Heart right ventricle (tissue), 16 donors: Measurements from ENCODE around the gene DOCK10. TPM values are rescaled to one million over a fixed set of nuclear protein-coding genes. Genes with fewer than 3 reads are reported as not detected.
A peak's percentile ranks its signal among the peaks of the same experiment; 100 is the strongest.

ENCODE experiments used
- ATAC-seq, 8 donors: fragments of 200-7000 bp; cut with Tn5 transposase; one replicate each; pipeline ENCODE4 v1.9.1; 2020; ENCODE audit warnings: mild to moderate bottlenecking in 8 of 8, moderate library complexity in 8 of 8, moderate number of reproducible peaks in 1 of 8
- DNase-seq, 2 donors: peaks; one replicate each; pipeline ENCODE4 v3.0.0-alpha.2; 2020
- H3K27ac ChIP-seq, 10 donors: fragments of 200-600 bp; sonication (generic) in 2 of 10; one replicate each; pipeline versions ENCODE4 v1.5.0 to v1.8.0; 2020 to 2022; ENCODE audit warnings: mild to moderate bottlenecking in 3 of 10
- H3K27me3 ChIP-seq, 7 donors: fragments of 200-600 bp; one replicate each; pipeline ENCODE4 v1.8.0; 2021 to 2022; ENCODE audit warnings: mild to moderate bottlenecking in 2 of 7
- H3K36me3 ChIP-seq, 9 donors: fragments of 200-600 bp; sonication (generic) in 1 of 9; one replicate each; pipeline versions ENCODE4 v1.5.0 to v1.8.0; 2020 to 2022; ENCODE audit warnings: mild to moderate bottlenecking in 2 of 9
- H3K4me1 ChIP-seq, 9 donors: fragments of 200-600 bp; sonication (generic) in 1 of 9; one replicate each; pipeline versions ENCODE4 v1.5.0 to v1.8.0; 2020 to 2022; ENCODE audit warnings: mild to moderate bottlenecking in 4 of 9
- H3K4me3 ChIP-seq, 10 donors: fragments of 200-600 bp; sonication (generic) in 2 of 10; one replicate each; pipeline versions ENCODE4 v1.5.0 to v1.8.0; 2020 to 2022; ENCODE audit warnings: mild to moderate bottlenecking in 7 of 10, moderate library complexity in 2 of 10
- H3K9me3 ChIP-seq, 11 donors: fragments of 200-600 bp in 10 of 11; sonication (generic) in 2 of 11; one replicate each; pipeline versions ENCODE4 v1.5.0 to v1.8.0; 2013 to 2022; ENCODE audit warnings: mild to moderate bottlenecking in 2 of 11, control low read depth in 1 of 11, moderate library complexity in 1 of 11
- CTCF ChIP-seq, 9 donors: fragments of 200-600 bp; sonication (generic) in 2 of 9; IDR thresholded peaks; one replicate each; pipeline versions ENCODE4 v1.5.0 to v1.8.0; 2021 to 2022; ENCODE audit warnings: antibody characterized with exemption in 9 of 9, mild to moderate bottlenecking in 5 of 9, moderate library complexity in 1 of 9
- WGBS, 2 donors: extraction: QIAGEN DNeasy Blood & Tissue Kit; methylation state at CpG; one replicate each; pipeline ENCODE4 v1.1.7; 2013; ENCODE audit warnings: inconsistent platforms in 1 of 2; 5-methylcytosine and 5-hydroxymethylcytosine counted together
- intact Hi-C, 10 donors: fragments of 100-400 bp; cut with DNase I; formaldehyde crosslinking; loops; one replicate each; pipeline versions ENCODE4 v1.11.1 to v1.14.2; 2022
- polyA plus RNA-seq, 2 donors: library from polyadenylated mRNA; stranded (reverse); fragments of 200-250 nt; gene quantifications; one replicate each; pipeline ENCODE4 v1.2.3, GENCODE V29; 2013
- total RNA-seq, 10 donors: library from RNA; stranded (reverse); fragmentation: NEBNext Ultra II Directional in 3 of 10; extraction: Animal tissue kit (Norgen Biotek cat#: 25700) in 3 of 10; gene quantifications; one replicate each; pipeline versions ENCODE4 v1.2.1 to v1.2.4, GENCODE V29; 2021 to 2023
- donor health status: Arrhythmogenic right ventricular cardiomyopathy.
- donor health status: ischemic (EF 13 %, LVEDD 7.1; RV severe dilation, severe dysfunction).
- donor health status: healthy with polysubstance abuse.
- donor health status: DM: no; HTN: yes; CAD: no.
- donor health status: DM: no; HTN: no; CAD: no.
- donor health status: ischemic (EF 25% LVEDD 6.9; RV normal size, moderate dysfunction).
- donor health status: ischemic (EF 25% LVEDD 5.7; RV mildly dilated, moderate dysfunction).
- donor health status: healthy.
- donor health status: DM: yes; HTN: yes; CAD: no.
- donor health status: Ischemic cardiomyopathy.
- donor health status: ischemic (EF 35%, LVEDD 5.7; RV mildly dilated, moderate dysfunction).
- donor health status: nonischemic (EF 11% LVEDD 7.7; RV severe dilation, severe dysfunction).
- donor health status: DM: yes; HTN: yes; CAD: no.
- donor health status: PGD.
- donor health status: ischemic (EF 29% LVEDD 5.4; RV normal size, mild dysfunction).
- donor health status: nonischemic (EF 23%, LVEDD 6.1; RV moderate dilation, normal function).

DOCK10 gene
- total and polyA plus RNA-seq, 12 donors, result 0.77 to 18.9 (median 1.4) TPM

DNA sequence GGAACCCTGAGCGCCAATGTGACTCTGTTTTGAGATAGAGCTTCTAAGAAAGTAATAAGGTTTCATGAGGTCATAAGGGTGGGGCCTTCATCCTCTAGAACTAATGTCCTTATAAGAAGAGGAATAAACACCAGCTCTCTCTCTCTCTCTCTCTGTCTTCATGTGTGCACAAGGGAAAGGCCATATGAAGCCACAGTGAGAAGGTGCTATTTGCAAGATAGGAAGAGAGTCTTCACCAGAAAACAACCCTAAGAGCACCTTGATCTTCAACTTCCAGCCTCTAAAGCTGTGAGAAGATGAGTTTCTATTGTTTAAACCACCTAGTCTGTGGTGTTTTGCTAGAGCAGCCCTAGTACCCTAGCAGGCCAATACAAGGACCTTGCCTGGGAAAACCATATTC is 55.8 kb downstream of the DOCK10 start:
- Histone ChIP-seq H3K9me3 (no peaks in the 10 kb centered on the region), H3K36me3 (no peaks in the 10 kb centered on the region), H3K4me1 (peaks cover 0 to 30% (median 0%) of the 10 kb centered on the region in 9 donors), H3K27ac (no peak overlapping the region), H3K4me3 (no peak overlapping the region), H3K27me3 (peaks cover 0 to 2% (median 0%) of the 10 kb centered on the region in 7 donors)
- ATAC-seq, result no peak
- WGBS, 2 donors, result 95 to 100% methylated on average over 1 of the region's 1 CpG
- intact Hi-C loops, result no loop called here
- DNase-seq, result no peak
- no peak for TF ChIP-seq CTCF (IDR thresholded peaks at IDR 0.05)

- no peak for DNase-seq
- 78 to 86% methylated on average over 5 of the region's 5 CpGs for WGBS, 2 donors
- H3K27ac ChIP-seq, result peak overlapping the region in 8 of 10 donors; percentile 23 to 72 (median 58)
Measured at GRCh38 chr2:224984637-224985036, 57.6 kb downstream of the DOCK10 start.

GRCh38 chr2:224983712-224984554 is 58.3 kb downstream of the DOCK10 start:
- Histone ChIP-seq H3K4me3 (peak overlapping the region in 9 of 10 donors; percentile 7 to 46 (median 34)), H3K4me1 (peaks cover 0 to 30% (median 0%) of the 10 kb centered on the region in 9 donors), H3K27ac (peak overlapping the region in 9 of 10 donors; percentile 23 to 72 (median 54)), H3K9me3 (no peaks in the 10 kb centered on the region), H3K27me3 (peaks cover 0 to 2% (median 0%) of the 10 kb centered on the region in 7 donors), H3K36me3 (no peaks in the 10 kb centered on the region)
- DNase-seq (no peak), ATAC-seq (peak in 6 of 8 donors; percentile 17 to 59 (median 39))
- TF ChIP-seq CTCF (IDR thresholded peaks at IDR 0.05), result no peak
- 43 to 45% methylated on average over 11 of the region's 11 CpGs for WGBS, 2 donors
- intact Hi-C loops, result loop anchor here in 1 of 10 donors (5.0 kb wide), 1 partner anchor 47 kb away; no protein-coding TSS in a partner anchor

More at GRCh38 chr2:224984637-224985036, 57.6 kb downstream of the DOCK10 start:
- no peaks in the 10 kb centered on the region for H3K9me3 ChIP-seq
- peak overlapping the region in 2 of 10 donors; percentile 34 to 39 for H3K4me3 ChIP-seq
- intact Hi-C loops, result loop anchor here in 1 of 10 donors (5.0 kb wide), 1 partner anchor 47 kb away; no protein-coding TSS in a partner anchor
- no peaks in the 10 kb centered on the region for H3K36me3 ChIP-seq
- ATAC-seq, result no peak
- H3K4me1 ChIP-seq, result peaks cover 0 to 30% (median 0%) of the 10 kb centered on the region in 9 donors
- TF ChIP-seq CTCF (IDR thresholded peaks at IDR 0.05), result no peak
- H3K27me3 ChIP-seq, result peaks cover 0 to 2% (median 0%) of the 10 kb centered on the region in 7 donors

DNA sequence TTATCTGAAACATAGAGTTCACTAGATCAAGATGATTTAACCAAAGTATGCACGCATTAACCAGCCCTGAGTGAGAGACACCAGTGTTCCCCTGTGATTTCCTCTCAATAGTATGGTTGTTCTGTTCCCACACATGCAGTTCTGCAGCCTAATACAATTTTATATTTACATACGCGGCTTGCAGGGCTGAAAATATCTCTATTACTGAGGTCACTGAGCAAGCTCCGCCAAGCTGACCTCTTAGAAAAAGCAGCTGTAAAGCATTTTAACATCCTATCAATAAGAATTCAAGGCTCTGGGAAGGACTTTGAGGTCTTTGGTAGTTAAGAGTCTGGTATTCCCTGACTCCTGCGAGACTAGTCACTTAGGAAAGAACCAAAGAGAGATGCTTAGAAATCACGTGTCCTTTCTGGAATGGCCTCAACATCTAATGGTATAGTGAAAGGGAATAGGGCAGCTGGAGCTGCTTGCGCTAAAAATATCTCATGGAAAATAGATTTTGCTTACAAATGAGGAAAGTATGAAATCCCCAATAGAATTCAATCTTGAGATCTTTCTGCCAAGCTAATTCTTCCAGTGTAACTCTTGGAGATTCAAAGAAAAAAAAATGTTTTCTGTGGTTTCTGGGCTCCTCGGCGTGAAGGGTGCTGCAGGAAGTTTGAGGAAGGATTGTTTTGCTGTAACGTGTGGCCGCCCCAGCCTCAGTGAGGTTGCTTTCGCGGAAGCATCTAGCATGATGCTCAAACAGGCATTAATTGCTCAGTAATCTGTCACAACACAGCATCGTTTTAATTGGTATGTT is 59.2 kb downstream of the DOCK10 start:
- no peak for TF ChIP-seq CTCF (IDR thresholded peaks at IDR 0.05)
- Histone ChIP-seq H3K4me3 (peak overlapping the region in 9 of 10 donors; percentile 7 to 46 (median 34)), H3K36me3 (no peaks in the 10 kb centered on the region), H3K9me3 (no peaks in the 10 kb centered on the region), H3K27ac (peak overlapping the region; percentile 23 to 72 (median 50)), H3K27me3 (peaks cover 0 to 2% (median 0%) of the 10 kb centered on the region in 7 donors), H3K4me1 (peaks cover 0 to 30% (median 0%) of the 10 kb centered on the region in 9 donors)
- DNase-seq (no peak), ATAC-seq (peak; percentile 30 to 70 (median 61))
- 45 to 48% methylated on average over 14 of the region's 14 CpGs for WGBS, 2 donors
- intact Hi-C loops, result loop anchor here in 1 of 10 donors (5.0 kb wide), 1 partner anchor 46 kb away; no protein-coding TSS in a partner anchor
